ENCODE data around the gene ZNF804A. TPM values are rescaled to one million over a fixed set of nuclear protein-coding genes. Genes with fewer than 3 reads are reported as not detected.

The ZNF804A gene
- total RNA-seq, 1 experiment from 2014 or later: not detected

GRCh38 chr2:184728411-184728810, 130.1 kb downstream of the ZNF804A start:
- no peak for TF ChIP-seq CTCF (IDR thresholded peaks at IDR 0.05; ENCODE audit: insufficient read depth in 1 of 2, low read depth in 1 of 2, low read length in 1 of 2, severe bottlenecking in 1 of 2, unreplicated experiment in 1 of 2)
- Histone ChIP-seq H3K4me1 (no peaks in the 10 kb centered on the region), H3K27me3 (replicated peaks; ENCODE audit: control insufficient read depth, insufficient read depth, low read length) (no peaks in the 10 kb centered on the region), H3K9me3 (no peaks in the 10 kb centered on the region), H3K36me3 (ENCODE audit: control insufficient read depth, insufficient read depth, low read length) (no peaks in the 10 kb centered on the region), H3K4me3 (ENCODE audit: low read depth, low read length) (no peak overlapping the region)
- H3K4me3 Mint-ChIP-seq (ENCODE audit: unreplicated experiment): no peak overlapping the region
- CTCF ChIA-PET: no interaction called here
- POLR2A ChIA-PET: no interaction called here
- H3K9me3 Mint-ChIP-seq (ENCODE audit: unreplicated experiment): no peaks in the 10 kb centered on the region
- no TSS peak for BruUV-seq (replicated peaks)
- DNase-seq: no peak
- no peaks in the 10 kb centered on the region for H3K27me3 Mint-ChIP-seq (ENCODE audit: insufficient read depth, unreplicated experiment)
- no peaks in the 10 kb centered on the region for H3K4me1 Mint-ChIP-seq (ENCODE audit: low read depth, unreplicated experiment)
- H3K27ac Mint-ChIP-seq (ENCODE audit: unreplicated experiment): no peak overlapping the region
- H3K36me3 Mint-ChIP-seq (ENCODE audit: insufficient read depth, unreplicated experiment): no peaks in the 10 kb centered on the region
- intact Hi-C loops (cut with micrococcal nuclease; ENCODE audit: unreplicated experiment): no loop called here

- Histone ChIP-seq H3K27me3 (replicated peaks; ENCODE audit: control insufficient read depth, insufficient read depth, low read length) (no peaks in the 10 kb centered on the region), H3K4me3 (ENCODE audit: low read depth, low read length) (no peak overlapping the region), H3K36me3 (ENCODE audit: control insufficient read depth, insufficient read depth, low read length) (no peaks in the 10 kb centered on the region), H3K4me1 (no peaks in the 10 kb centered on the region), H3K9me3 (no peaks in the 10 kb centered on the region)
- Mint-ChIP-seq H3K27ac (ENCODE audit: unreplicated experiment) (no peak overlapping the region), H3K4me1 (ENCODE audit: low read depth, unreplicated experiment) (no peaks in the 10 kb centered on the region), H3K36me3 (ENCODE audit: insufficient read depth, unreplicated experiment) (no peaks in the 10 kb centered on the region), H3K9me3 (ENCODE audit: unreplicated experiment) (no peaks in the 10 kb centered on the region), H3K4me3 (ENCODE audit: unreplicated experiment) (no peak overlapping the region), H3K27me3 (ENCODE audit: insufficient read depth, unreplicated experiment) (no peaks in the 10 kb centered on the region)
- ChIA-PET POLR2A (no interaction called here), CTCF (no interaction called here)
- TF ChIP-seq CTCF (IDR thresholded peaks at IDR 0.05; ENCODE audit: insufficient read depth in 1 of 2, low read depth in 1 of 2, low read length in 1 of 2, severe bottlenecking in 1 of 2, unreplicated experiment in 1 of 2): no peak
- intact Hi-C loops (cut with micrococcal nuclease; ENCODE audit: unreplicated experiment): no loop called here
- BruUV-seq (replicated peaks): no TSS peak
- DNase-seq: no peak
These were observed 131.3 kb downstream of the ZNF804A start for GRCh38 chr2:184729581-184729980.

- no peak overlapping the region for H3K27ac Mint-ChIP-seq (ENCODE audit: unreplicated experiment)
- BruUV-seq (replicated peaks): no TSS peak
- DNase-seq: no peak
- H3K36me3 Mint-ChIP-seq (ENCODE audit: insufficient read depth, unreplicated experiment): no peaks in the 10 kb centered on the region
- no peaks in the 10 kb centered on the region for H3K4me1 Mint-ChIP-seq (ENCODE audit: low read depth, unreplicated experiment)
- H3K9me3 Mint-ChIP-seq (ENCODE audit: unreplicated experiment): no peaks in the 10 kb centered on the region
- no peak overlapping the region for H3K4me3 Mint-ChIP-seq (ENCODE audit: unreplicated experiment)
- CTCF ChIA-PET: no interaction called here
- H3K36me3 ChIP-seq (ENCODE audit: control insufficient read depth, insufficient read depth, low read length): no peaks in the 10 kb centered on the region
- H3K4me3 ChIP-seq (ENCODE audit: low read depth, low read length): no peak overlapping the region
- H3K9me3 ChIP-seq: no peaks in the 10 kb centered on the region
- no peaks in the 10 kb centered on the region for H3K27me3 Mint-ChIP-seq (ENCODE audit: insufficient read depth, unreplicated experiment)
- TF ChIP-seq CTCF (IDR thresholded peaks at IDR 0.05; ENCODE audit: insufficient read depth in 1 of 2, low read depth in 1 of 2, low read length in 1 of 2, severe bottlenecking in 1 of 2, unreplicated experiment in 1 of 2): no peak
- no peaks in the 10 kb centered on the region for H3K27me3 ChIP-seq (replicated peaks; ENCODE audit: control insufficient read depth, insufficient read depth, low read length)
- POLR2A ChIA-PET: no interaction called here
- no peaks in the 10 kb centered on the region for H3K4me1 ChIP-seq
- intact Hi-C loops (cut with micrococcal nuclease; ENCODE audit: unreplicated experiment): no loop called here
These were observed 132.0 kb downstream of the ZNF804A start for GRCh38 chr2:184730288-184730687.
